ENCODE results near the gene TAS2R39.
"Not testable (repeated sequence)": the region's sequence is repeated elsewhere in the genome, so short reads cannot be mapped to it uniquely, and the experiment has no call there.

- TF ChIP-seq, protein P1, sequence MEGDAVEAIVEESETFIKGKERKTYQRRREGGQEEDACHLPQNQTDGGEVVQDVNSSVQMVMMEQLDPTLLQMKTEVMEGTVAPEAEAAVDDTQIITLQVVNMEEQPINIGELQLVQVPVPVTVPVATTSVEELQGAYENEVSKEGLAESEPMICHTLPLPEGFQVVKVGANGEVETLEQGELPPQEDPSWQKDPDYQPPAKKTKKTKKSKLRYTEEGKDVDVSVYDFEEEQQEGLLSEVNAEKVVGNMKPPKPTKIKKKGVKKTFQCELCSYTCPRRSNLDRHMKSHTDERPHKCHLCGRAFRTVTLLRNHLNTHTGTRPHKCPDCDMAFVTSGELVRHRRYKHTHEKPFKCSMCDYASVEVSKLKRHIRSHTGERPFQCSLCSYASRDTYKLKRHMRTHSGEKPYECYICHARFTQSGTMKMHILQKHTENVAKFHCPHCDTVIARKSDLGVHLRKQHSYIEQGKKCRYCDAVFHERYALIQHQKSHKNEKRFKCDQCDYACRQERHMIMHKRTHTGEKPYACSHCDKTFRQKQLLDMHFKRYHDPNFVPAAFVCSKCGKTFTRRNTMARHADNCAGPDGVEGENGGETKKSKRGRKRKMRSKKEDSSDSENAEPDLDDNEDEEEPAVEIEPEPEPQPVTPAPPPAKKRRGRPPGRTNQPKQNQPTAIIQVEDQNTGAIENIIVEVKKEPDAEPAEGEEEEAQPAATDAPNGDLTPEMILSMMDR (IDR thresholded peaks at IDR 0.05): not testable (repeated sequence)
- TF ChIP-seq EP300, POLR2A (IDR thresholded peaks at IDR 0.05): not testable (repeated sequence)
Observed at GRCh38 chr7:143213478-143213877, 30.3 kb downstream of the TAS2R39 start.
